Ectodermal cell (in vitro differentiated cells): ENCODE results near the gene AKAP6.

Experiments used
- H3K27ac ChIP-seq: 2 replicates; pipeline ENCODE4 v1.7.0; 2013; ENCODE audit warnings: mild to moderate bottlenecking, low read depth, low read length; ENCODE audit not compliant: insufficient read depth, poor library complexity, severe bottlenecking
- H3K27me3 ChIP-seq: 2 replicates; pipeline ENCODE4 v1.7.0; 2013; ENCODE audit warnings: mild to moderate bottlenecking, low read length; ENCODE audit not compliant: insufficient read depth, control insufficient read depth, poor library complexity, severe bottlenecking
- H3K36me3 ChIP-seq: one replicate; pipeline ENCODE4 v1.7.0; 2013; ENCODE audit warnings: low read length; ENCODE audit not compliant: control insufficient read depth, insufficient read depth
- H3K4me1 ChIP-seq: one replicate; pipeline ENCODE4 v1.7.0; 2013; ENCODE audit warnings: low read length; ENCODE audit not compliant: control insufficient read depth, insufficient read depth
- H3K4me3 ChIP-seq: 2 replicates; pipeline ENCODE4 v1.7.0; 2013; ENCODE audit warnings: low read depth, low read length, control low read depth; ENCODE audit not compliant: insufficient read depth
- H3K9me3 ChIP-seq: 2 replicates; pipeline ENCODE4 v1.7.0; 2013; ENCODE audit warnings: mild to moderate bottlenecking, low read length, moderate library complexity; ENCODE audit not compliant: control insufficient read depth
- WGBS, 2 experiments: methylation state at CpG; one replicate each; pipeline ENCODE4 v1.1.7; 2013; ENCODE audit warnings: missing lambda C conversion rate in 2 of 2; 5-methylcytosine and 5-hydroxymethylcytosine counted together

AKAP6 gene

DNA sequence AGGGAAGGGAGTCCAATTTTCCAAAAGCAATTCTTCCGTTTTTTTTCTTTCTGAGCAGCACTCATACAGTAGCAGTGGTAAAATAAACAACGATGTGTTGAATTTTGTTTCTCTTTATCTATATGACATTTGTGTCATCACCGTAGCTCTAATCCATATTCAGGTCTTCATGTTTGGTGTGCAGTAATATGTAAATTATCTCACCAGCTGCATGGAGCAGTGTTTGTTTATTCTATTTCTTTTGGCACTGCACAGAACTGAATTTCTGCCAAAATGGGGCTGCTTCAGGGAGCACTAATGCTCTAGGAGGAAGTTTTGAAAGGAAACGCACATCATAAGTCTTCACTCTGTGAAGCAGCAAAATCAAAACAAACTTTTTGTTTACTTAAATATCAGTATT, 479.5 kb downstream of the AKAP6 start:
- peaks cover 2% of the 10 kb centered on the region for H3K9me3 ChIP-seq
- H3K27ac ChIP-seq: no peak overlapping the region
- H3K4me1 ChIP-seq: peaks cover 9% of the 10 kb centered on the region
- 97 to 100% methylated on average over 2 to 4 of the region's 4 CpGs for WGBS, 2 experiments
- no peaks in the 10 kb centered on the region for H3K36me3 ChIP-seq
- no peak overlapping the region for H3K4me3 ChIP-seq
- no peaks in the 10 kb centered on the region for H3K27me3 ChIP-seq

DNA sequence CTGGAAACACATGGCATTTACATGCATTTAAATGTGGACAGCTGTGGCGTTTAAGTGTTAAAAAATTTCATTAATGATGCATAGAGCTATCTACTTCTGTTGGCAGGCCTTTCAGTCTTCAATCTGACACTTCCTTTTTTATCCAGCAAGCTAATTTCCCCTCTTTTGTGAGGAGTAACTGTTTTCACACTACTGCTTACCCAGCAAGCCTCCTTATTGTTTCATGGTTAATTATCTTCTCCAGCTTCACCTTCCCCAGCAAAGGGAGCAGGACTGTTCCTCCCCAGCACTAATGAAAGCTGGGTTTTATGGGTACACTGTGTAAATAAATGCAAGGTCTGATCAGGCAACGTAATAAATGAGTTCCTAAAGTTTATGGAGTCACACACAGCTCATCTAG, 480.2 kb downstream of the AKAP6 start:
- 39 to 54% methylated on average over 2 of the region's 2 CpGs for WGBS, 2 experiments

DNA sequence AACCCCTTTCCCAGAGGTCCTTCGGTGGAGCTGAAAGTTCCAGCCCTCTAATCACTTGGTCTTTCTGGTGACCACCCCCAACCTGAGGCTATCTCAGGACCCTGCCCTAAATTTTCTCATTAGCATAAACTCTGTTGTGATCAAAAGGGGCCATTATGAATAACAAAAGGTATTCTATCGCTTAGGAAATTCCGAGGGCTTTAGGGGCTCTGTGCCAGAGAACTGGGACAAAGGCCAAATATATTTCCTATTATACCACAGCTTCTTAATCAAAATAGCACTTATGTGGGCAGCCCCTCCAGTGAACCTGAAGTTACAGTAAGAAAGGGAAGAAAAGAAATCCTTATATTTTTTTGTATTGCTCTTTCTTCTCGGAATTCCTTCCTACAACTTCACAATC, 484.3 kb downstream of the AKAP6 start:
- H3K36me3 ChIP-seq: no peaks in the 10 kb centered on the region
- H3K27ac ChIP-seq: no peak overlapping the region
- H3K4me3 ChIP-seq: no peak overlapping the region
- H3K27me3 ChIP-seq: no peaks in the 10 kb centered on the region
- H3K4me1 ChIP-seq: peaks cover 8% of the 10 kb centered on the region
- H3K9me3 ChIP-seq: no peaks in the 10 kb centered on the region
- WGBS, 2 experiments: 16 to 38% methylated on average over 2 to 3 of the region's 4 CpGs

More for the DNA sequence above, 480.2 kb downstream of the AKAP6 start:
- no peak overlapping the region for H3K4me3 ChIP-seq
- peaks cover 9% of the 10 kb centered on the region for H3K4me1 ChIP-seq
- H3K9me3 ChIP-seq: peaks cover 2% of the 10 kb centered on the region
- H3K27ac ChIP-seq: no peak overlapping the region
- no peaks in the 10 kb centered on the region for H3K36me3 ChIP-seq
- H3K27me3 ChIP-seq: no peaks in the 10 kb centered on the region

DNA sequence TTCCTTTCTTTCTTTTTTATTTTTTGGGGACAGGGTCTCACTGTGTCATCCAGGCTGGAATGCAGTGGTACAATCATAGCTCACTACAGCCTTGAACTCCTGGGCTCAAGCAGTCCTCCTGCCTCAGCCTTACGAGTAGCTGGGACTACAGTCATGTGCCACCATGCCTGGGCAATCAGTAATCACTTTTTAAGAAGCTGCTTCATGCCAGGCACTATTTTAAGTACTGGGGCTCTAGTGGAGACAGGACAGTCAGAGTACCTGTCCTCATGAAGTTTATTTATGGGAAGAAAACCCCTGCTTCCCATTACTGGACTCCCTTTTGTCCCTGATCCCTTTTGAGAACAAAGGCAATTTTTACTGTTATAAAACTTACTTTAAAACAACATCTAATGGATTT, 485.6 kb downstream of the AKAP6 start:
- Histone ChIP-seq H3K27me3 (no peaks in the 10 kb centered on the region), H3K36me3 (no peaks in the 10 kb centered on the region), H3K9me3 (no peaks in the 10 kb centered on the region), H3K4me3 (no peak overlapping the region), H3K4me1 (no peaks in the 10 kb centered on the region), H3K27ac (no peak overlapping the region)
- 83 to 84% methylated on average over 1 of the region's 1 CpG for WGBS, 2 experiments

DNA sequence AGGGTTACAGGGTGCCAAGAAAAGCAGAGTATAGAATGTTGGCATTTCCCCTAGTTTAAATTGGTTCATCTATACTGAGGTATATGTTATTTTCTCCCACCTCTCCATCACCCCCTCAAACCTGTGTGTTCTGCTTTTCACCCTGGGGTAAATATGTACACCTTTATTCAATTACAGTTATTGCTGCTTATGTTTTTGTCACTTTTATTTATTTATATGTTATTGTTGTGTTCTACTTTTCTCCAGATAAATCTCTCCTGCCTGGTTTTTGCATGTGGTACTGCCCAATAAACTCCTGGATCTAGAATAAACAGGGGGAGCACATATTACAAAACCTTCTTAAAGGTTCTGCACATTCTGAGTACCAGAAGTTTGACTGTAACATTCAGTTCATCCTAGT, 487.5 kb downstream of the AKAP6 start:
- Histone ChIP-seq H3K4me1 (no peaks in the 10 kb centered on the region), H3K36me3 (no peaks in the 10 kb centered on the region), H3K27ac (no peak overlapping the region), H3K9me3 (no peaks in the 10 kb centered on the region), H3K4me3 (no peak overlapping the region), H3K27me3 (no peaks in the 10 kb centered on the region)

DNA sequence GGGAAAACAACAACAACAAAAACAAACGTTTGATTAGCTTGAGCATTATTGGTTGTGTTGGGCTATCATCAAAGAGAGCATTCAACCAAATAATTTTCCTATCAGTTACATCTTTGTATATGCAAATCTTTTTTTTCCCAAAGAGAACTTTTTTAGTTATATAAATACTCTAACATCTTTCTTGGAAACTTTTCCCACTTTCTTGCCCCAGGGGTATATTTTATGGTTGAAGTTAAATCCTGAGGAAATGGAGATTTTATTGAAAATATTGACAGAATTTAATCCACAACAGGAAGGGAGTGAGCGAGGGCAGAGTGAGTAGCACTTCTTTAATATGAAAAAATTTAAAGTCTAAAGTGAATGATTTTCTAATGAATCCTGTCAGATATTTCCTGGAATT, 488.7 kb downstream of the AKAP6 start:
- Histone ChIP-seq H3K27me3 (no peaks in the 10 kb centered on the region), H3K27ac (no peak overlapping the region), H3K9me3 (no peaks in the 10 kb centered on the region), H3K36me3 (no peaks in the 10 kb centered on the region), H3K4me3 (no peak overlapping the region), H3K4me1 (no peaks in the 10 kb centered on the region)
- 100% methylated on average over 1 to 2 of the region's 2 CpGs for WGBS, 2 experiments

DNA sequence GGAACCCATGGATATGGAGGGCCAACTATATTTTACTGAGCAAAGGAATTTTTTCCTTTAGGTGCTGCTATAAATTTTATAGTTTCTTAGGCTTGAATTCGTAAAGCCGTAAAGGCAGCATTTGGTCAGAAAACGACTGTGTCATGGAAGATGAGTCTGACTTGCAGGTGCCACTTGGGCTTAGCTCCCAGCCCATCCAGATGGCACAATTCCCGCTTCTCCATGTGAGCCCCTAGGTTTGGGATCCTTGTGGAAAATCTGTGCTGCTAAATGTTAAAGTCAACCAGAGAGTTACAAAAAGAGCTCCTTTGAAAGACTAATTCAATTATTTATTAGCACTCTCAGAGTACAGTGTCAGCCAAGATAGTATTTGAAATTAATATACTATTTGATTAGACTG, 489.5 kb downstream of the AKAP6 start:
- H3K9me3 ChIP-seq: no peaks in the 10 kb centered on the region
- no peak overlapping the region for H3K27ac ChIP-seq
- WGBS, 2 experiments: 93 to 98% methylated on average over 4 of the region's 4 CpGs
- no peaks in the 10 kb centered on the region for H3K36me3 ChIP-seq
- H3K4me3 ChIP-seq: no peak overlapping the region
- no peaks in the 10 kb centered on the region for H3K27me3 ChIP-seq
- no peaks in the 10 kb centered on the region for H3K4me1 ChIP-seq

DNA sequence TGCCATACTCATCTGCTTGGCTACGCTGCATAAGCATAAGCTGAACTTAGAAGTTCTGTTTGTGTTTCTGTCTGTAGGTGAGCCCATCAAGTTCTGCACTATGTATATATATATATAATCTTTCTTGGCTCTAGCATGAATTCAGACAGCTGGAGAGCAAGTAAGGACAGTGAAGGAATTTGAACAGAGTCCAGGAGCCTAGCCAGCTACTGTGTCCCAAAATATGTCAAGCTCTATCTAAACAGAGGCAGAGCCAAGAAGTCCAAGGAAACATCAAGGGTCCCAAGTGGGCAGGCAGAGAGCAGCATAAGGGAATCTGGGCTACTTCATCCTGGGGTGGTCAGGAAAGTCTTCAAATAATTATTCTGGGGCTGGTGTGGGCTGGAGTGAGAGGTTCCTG, 491.1 kb downstream of the AKAP6 start:
- WGBS, 2 experiments: 86 to 100% methylated on average over 1 of the region's 1 CpG
- Histone ChIP-seq H3K27me3 (no peaks in the 10 kb centered on the region), H3K4me1 (no peaks in the 10 kb centered on the region), H3K9me3 (no peaks in the 10 kb centered on the region), H3K4me3 (no peak overlapping the region), H3K36me3 (no peaks in the 10 kb centered on the region), H3K27ac (no peak overlapping the region)

DNA sequence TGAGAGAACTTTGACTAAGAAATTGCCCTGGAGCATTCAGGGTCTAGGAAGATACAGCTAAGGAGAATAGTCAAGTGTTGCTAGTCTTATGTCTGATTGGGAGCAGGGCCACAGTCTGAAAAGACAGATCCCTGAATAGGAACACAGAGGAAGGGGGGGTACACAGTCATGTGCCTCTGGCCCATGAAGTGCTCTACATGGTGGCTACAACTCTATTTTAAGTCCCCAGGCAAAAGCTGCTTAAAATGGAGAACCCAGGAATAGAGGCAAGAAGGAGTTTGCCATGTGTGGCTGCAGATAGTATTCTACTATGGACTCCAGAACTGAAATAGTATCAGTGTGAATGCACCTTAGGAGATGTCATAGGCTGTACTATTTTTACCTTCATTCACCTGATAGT, 491.6 kb downstream of the AKAP6 start:
- no peaks in the 10 kb centered on the region for H3K4me1 ChIP-seq
- H3K9me3 ChIP-seq: no peaks in the 10 kb centered on the region
- no peaks in the 10 kb centered on the region for H3K36me3 ChIP-seq
- no peak overlapping the region for H3K4me3 ChIP-seq
- no peak overlapping the region for H3K27ac ChIP-seq
- H3K27me3 ChIP-seq: no peaks in the 10 kb centered on the region

DNA sequence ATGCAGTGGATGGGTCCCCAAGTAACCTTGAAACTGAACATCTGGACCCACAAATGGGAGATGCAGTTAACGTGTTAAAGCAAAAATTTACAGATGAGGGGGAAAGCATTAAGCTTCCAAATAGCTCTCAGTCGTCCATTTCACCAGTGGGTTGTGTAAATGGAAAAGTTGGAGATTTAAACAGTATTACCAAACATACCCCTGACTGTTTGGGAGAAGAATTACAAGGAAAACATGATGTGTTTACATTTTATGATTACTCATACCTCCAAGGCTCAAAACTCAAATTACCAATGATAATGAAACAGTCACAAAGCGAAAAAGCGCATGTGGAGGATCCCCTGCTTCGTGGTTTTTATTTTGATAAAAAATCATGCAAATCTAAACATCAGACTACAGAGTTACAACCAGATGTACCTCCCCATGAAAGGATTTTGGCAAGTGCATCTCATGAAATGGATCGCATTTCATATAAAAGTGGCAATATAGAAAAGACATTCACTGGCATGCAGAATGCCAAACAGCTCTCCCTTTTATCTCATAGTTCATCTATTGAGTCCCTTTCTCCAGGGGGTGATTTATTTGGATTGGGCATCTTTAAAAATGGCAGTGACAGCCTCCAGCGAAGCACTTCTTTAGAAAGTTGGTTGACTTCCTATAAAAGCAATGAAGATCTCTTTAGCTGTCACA, 493.0 kb downstream of the AKAP6 start:
- H3K36me3 ChIP-seq: no peaks in the 10 kb centered on the region
- no peaks in the 10 kb centered on the region for H3K27me3 ChIP-seq
- no peaks in the 10 kb centered on the region for H3K4me1 ChIP-seq
- WGBS, 2 experiments: 97% methylated on average over 5 to 7 of the region's 7 CpGs
- no peak overlapping the region for H3K27ac ChIP-seq
- H3K4me3 ChIP-seq: no peak overlapping the region
- H3K9me3 ChIP-seq: no peaks in the 10 kb centered on the region

DNA sequence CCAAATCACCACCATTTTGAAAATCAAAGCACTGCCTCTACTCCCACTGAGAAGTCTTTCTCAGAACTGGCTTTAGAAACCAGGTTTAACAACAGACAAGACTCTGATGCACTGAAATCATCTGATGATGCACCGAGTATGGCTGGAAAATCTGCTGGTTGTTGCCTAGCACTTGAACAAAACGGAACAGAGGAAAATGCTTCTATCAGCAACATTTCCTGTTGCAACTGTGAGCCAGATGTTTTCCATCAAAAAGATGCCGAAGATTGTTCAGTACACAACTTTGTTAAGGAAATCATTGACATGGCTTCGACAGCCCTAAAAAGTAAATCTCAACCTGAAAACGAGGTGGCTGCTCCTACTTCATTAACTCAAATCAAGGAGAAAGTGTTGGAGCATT, 494.6 kb downstream of the AKAP6 start:
- H3K4me1 ChIP-seq: no peaks in the 10 kb centered on the region
- WGBS, 2 experiments: 95 to 97% methylated on average over 5 of the region's 5 CpGs
- no peak overlapping the region for H3K4me3 ChIP-seq
- no peaks in the 10 kb centered on the region for H3K36me3 ChIP-seq
- H3K27me3 ChIP-seq: no peaks in the 10 kb centered on the region
- no peak overlapping the region for H3K27ac ChIP-seq
- no peaks in the 10 kb centered on the region for H3K9me3 ChIP-seq
